H1 (cell line): ENCODE data around the gene TMED10. TPM values are rescaled to one million over a fixed set of nuclear protein-coding genes. Genes with fewer than 3 reads are reported as not detected.

Experiments used
- CTCF ChIA-PET: fragments of 300-600 bp; sonication (Branson Sonifier 250); formaldehyde crosslinking; loops from one replicate; lab custom pipeline; 2021; ENCODE audit not compliant: partially characterized antibody; lab: Charles Lee
- POLR2A ChIA-PET: fragments of 300-600 bp; sonication (Branson Sonifier 250); formaldehyde crosslinking; loops from one replicate; lab custom pipeline; 2021; ENCODE audit warnings: inconsistent platforms; ENCODE audit not compliant: partially characterized antibody; lab: Charles Lee
- DNase-seq, 2 experiments: peaks; one replicate each; pipeline versions ENCODE4 v3.0.0 to v3.0.0-alpha.2; 2010 to 2022; ENCODE audit warnings: low spot score in 2 of 2, low read depth in 1 of 2, mixed read lengths in 1 of 2
- FAIRE-seq: peaks from 2 replicates; lab custom pipeline; 2011; peaks lifted over from hg19 to GRCh38; lab: Jason Lieb, UNC
- H2AFZ ChIP-seq: 2 replicates; pipeline ENCODE4 v1.8.1; 2012; ENCODE audit warnings: low read length, inconsistent platforms
- H2AK5ac ChIP-seq: 2 replicates; pipeline ENCODE4 v1.6.1; 2013; ENCODE audit warnings: low read depth, low read length
- H2BK120ac ChIP-seq: replicated peaks from 2 replicates; pipeline ENCODE3; 2013; ENCODE audit warnings: low read depth, low read length, inconsistent platforms
- H2BK12ac ChIP-seq: 2 replicates; pipeline ENCODE4 v1.6.1; 2013; ENCODE audit warnings: low read depth, low read length
- H2BK15ac ChIP-seq: 2 replicates; pipeline ENCODE4 v1.6.1; 2013; ENCODE audit warnings: low read length
- H2BK20ac ChIP-seq: 2 replicates; pipeline ENCODE4 v1.6.1; 2013; ENCODE audit warnings: low read length
- H2BK5ac ChIP-seq: 2 replicates; pipeline ENCODE4 v1.6.1; 2013; ENCODE audit warnings: low read depth, low read length
- H3K14ac ChIP-seq: 2 replicates; pipeline ENCODE4 v1.6.1; 2013; ENCODE audit warnings: inconsistent platforms; ENCODE audit not compliant: insufficient read length
- H3K18ac ChIP-seq: 2 replicates; pipeline ENCODE4 v1.6.1; 2013; ENCODE audit warnings: low read length; ENCODE audit errors: extremely low read depth
- H3K23ac ChIP-seq: 2 replicates; pipeline ENCODE4 v1.6.1; 2013; ENCODE audit warnings: inconsistent platforms; ENCODE audit not compliant: insufficient read length
- H3K23me2 ChIP-seq: 2 replicates; pipeline ENCODE4 v1.6.1; 2013; ENCODE audit warnings: low read depth, low read length
- H3K27ac ChIP-seq: 2 replicates; pipeline ENCODE4 v1.6.1; 2011; ENCODE audit warnings: low read depth, low read length, inconsistent platforms
- H3K27me3 ChIP-seq, 4 experiments: replicated peaks in 1 of 4; 1 replicate in 1 of 4; 2 replicates in 3 of 4; pipeline versions ENCODE4 v1.6.1 to v1.8.1; 2011 to 2013; ENCODE audit warnings: low read length in 3 of 4, mild to moderate bottlenecking in 3 of 4, inconsistent platforms in 2 of 4, mixed read lengths in 2 of 4, moderate library complexity in 1 of 4; ENCODE audit not compliant: control insufficient read depth in 3 of 4, insufficient read depth in 3 of 4; ENCODE audit errors: extremely low read depth in 1 of 4
- H3K36me3 ChIP-seq, 4 experiments: 2 replicates each; pipeline versions ENCODE4 v1.6.1 to v1.8.1; 2011 to 2013; ENCODE audit warnings: mild to moderate bottlenecking in 4 of 4, low read length in 3 of 4, moderate library complexity in 2 of 4, control low read depth in 1 of 4, inconsistent platforms in 1 of 4; ENCODE audit not compliant: insufficient read depth in 4 of 4, control insufficient read depth in 2 of 4
- H3K4ac ChIP-seq: replicated peaks from 2 replicates; pipeline ENCODE3; 2013; ENCODE audit warnings: low read length, low read depth, mixed read lengths, inconsistent platforms; ENCODE audit not compliant: insufficient read length
- H3K4me1 ChIP-seq, 4 experiments: replicated peaks in 1 of 4; 1 replicate in 1 of 4; 2 replicates in 3 of 4; pipeline versions ENCODE4 v1.6.1 to v1.8.1; 2011 to 2013; ENCODE audit warnings: low read length in 3 of 4, inconsistent platforms in 2 of 4, mixed read lengths in 1 of 4; ENCODE audit not compliant: insufficient read depth in 4 of 4, control insufficient read depth in 3 of 4
- H3K4me2 ChIP-seq, 2 experiments: 2 replicates each; pipeline versions ENCODE4 v1.6.1 to v1.8.1; 2011 to 2013; ENCODE audit warnings: low read depth in 2 of 2, low read length in 2 of 2, control low read depth in 1 of 2, inconsistent platforms in 1 of 2, mild to moderate bottlenecking in 1 of 2; ENCODE audit not compliant: insufficient read depth in 1 of 2
- H3K4me3 ChIP-seq, 4 experiments: fragments of 200-600, 300-600 bp in 1 of 4; sonication (generic), shearing (Covaris generic), sonication (Bioruptor Twin) in 1 of 4; 2 replicates each; pipeline versions ENCODE4 v1.5.1 to v1.8.1; 2011 to 2016; ENCODE audit warnings: low read length in 4 of 4, low read depth in 3 of 4, control low read depth in 2 of 4, inconsistent platforms in 2 of 4, mild to moderate bottlenecking in 2 of 4, mixed read lengths in 1 of 4, moderate library complexity in 1 of 4; ENCODE audit not compliant: insufficient read depth in 2 of 4; ENCODE audit errors: extremely low read depth in 1 of 4
- H3K56ac ChIP-seq: replicated peaks from 2 replicates; pipeline ENCODE3; 2013; ENCODE audit warnings: low read depth, mild to moderate bottlenecking, mixed read lengths, low read length, inconsistent platforms; ENCODE audit not compliant: insufficient read length
- H3K79me1 ChIP-seq: 2 replicates; pipeline ENCODE4 v1.6.1; 2013; ENCODE audit warnings: low read depth, low read length, control low read depth
- H3K79me2 ChIP-seq, 2 experiments: 2 replicates each; pipeline versions ENCODE4 v1.6.1 to v1.8.1; 2012 to 2013; ENCODE audit warnings: low read length in 2 of 2, mild to moderate bottlenecking in 2 of 2, inconsistent platforms in 1 of 2; ENCODE audit not compliant: insufficient read depth in 2 of 2, control insufficient read depth in 1 of 2
- H3K9ac ChIP-seq, 4 experiments: replicated peaks in 1 of 4; 1 replicate in 1 of 4; 2 replicates in 3 of 4; pipeline versions ENCODE4 v1.6.1 to v1.8.1; 2011 to 2013; ENCODE audit warnings: low read depth in 3 of 4, low read length in 3 of 4, control low read depth in 2 of 4, mild to moderate bottlenecking in 2 of 4, moderate library complexity in 2 of 4, inconsistent platforms in 1 of 4; ENCODE audit errors: extremely low read depth in 1 of 4
- H3K9me3 ChIP-seq, 2 experiments: 2 replicates each; pipeline versions ENCODE4 v1.6.1 to v1.8.1; 2012 to 2013; ENCODE audit warnings: mild to moderate bottlenecking in 2 of 2, moderate library complexity in 2 of 2, control low read depth in 1 of 2, inconsistent platforms in 1 of 2, low read depth in 1 of 2, low read length in 1 of 2, mixed read lengths in 1 of 2; ENCODE audit not compliant: insufficient read depth in 2 of 2
- H4K20me1 ChIP-seq, 2 experiments: replicated peaks in 1 of 2; 2 replicates each; pipeline versions ENCODE3 to v1.8.1; 2011 to 2013; ENCODE audit warnings: inconsistent platforms in 2 of 2, low read length in 2 of 2, mild to moderate bottlenecking in 1 of 2; ENCODE audit not compliant: insufficient read depth in 2 of 2, control insufficient read depth in 1 of 2
- H4K5ac ChIP-seq: 2 replicates; pipeline ENCODE4 v1.6.1; 2013; ENCODE audit warnings: low read length, low read depth, mixed read lengths, inconsistent platforms; ENCODE audit not compliant: insufficient read length
- H4K8ac ChIP-seq: 2 replicates; pipeline ENCODE4 v1.8.0; 2013; ENCODE audit warnings: mild to moderate bottlenecking, moderate library complexity, low read length, inconsistent platforms; ENCODE audit not compliant: insufficient read depth; ENCODE audit errors: extremely low read depth
- H4K91ac ChIP-seq: replicated peaks from 2 replicates; pipeline ENCODE3; 2013; ENCODE audit warnings: low read length, mixed read lengths, inconsistent platforms; ENCODE audit not compliant: insufficient read length
- EZH2 ChIP-seq: fragments of 200-600 bp; sonication (generic); IDR thresholded peaks from 2 replicates; pipeline ENCODE4 v1.7.1; 2012; ENCODE audit warnings: low read depth, mild to moderate bottlenecking, moderate library complexity, low read length, inconsistent platforms; ENCODE audit not compliant: severe bottlenecking
- JUN ChIP-seq: IDR thresholded peaks from 2 replicates; pipeline ENCODE4 v1.6.1; 2011; ENCODE audit warnings: low read depth, mild to moderate bottlenecking, improper control_type of control experiment, low read length
- KDM5A ChIP-seq: fragments of 200-600 bp; IDR thresholded peaks from 2 replicates; pipeline ENCODE4 v1.7.1; 2012; ENCODE audit warnings: mild to moderate bottlenecking, low read length, inconsistent platforms, mixed read lengths
- MAFK ChIP-seq: IDR thresholded peaks from 2 replicates; pipeline ENCODE4 v1.6.1; 2012; ENCODE audit warnings: low read depth, mild to moderate bottlenecking, improper control_type of control experiment, low read length
- PHF8 ChIP-seq: fragments of 200-600 bp; sonication (generic); conservative IDR thresholded peaks from 2 replicates; pipeline ENCODE4 v1.7.1; 2012; ENCODE audit warnings: low read depth, mild to moderate bottlenecking, inconsistent platforms, low read length, moderate library complexity
- RBBP5 ChIP-seq: IDR thresholded peaks from 2 replicates; pipeline ENCODE4 v1.7.1; 2012; ENCODE audit warnings: low read depth, mild to moderate bottlenecking, inconsistent platforms, low read length, moderate library complexity, borderline replicate concordance
- SP1 ChIP-seq: IDR thresholded peaks from 2 replicates; pipeline ENCODE4 v1.6.1; 2011; ENCODE audit warnings: low read depth, low read length
- SP4 ChIP-seq: IDR thresholded peaks from 2 replicates; pipeline ENCODE4 v1.6.1; 2012; ENCODE audit warnings: low read length, inconsistent platforms
- SUZ12 ChIP-seq: fragments of 200-600 bp; sonication (generic); IDR thresholded peaks from 2 replicates; pipeline ENCODE4 v1.6.1; 2012; ENCODE audit warnings: mild to moderate bottlenecking, inconsistent platforms, low read length, moderate library complexity, mixed read lengths
- WGBS, 2 experiments: shearing (Covaris generic) in 1 of 2; methylation state at CpG; one replicate each; pipeline versions ENCODE4 v1.1.6 to v1.1.7; 2013 to 2015; ENCODE audit warnings: low lambda C conversion rate in 2 of 2, mixed read lengths in 2 of 2, inconsistent platforms in 1 of 2, low coverage in 1 of 2, missing lambda C conversion rate in 1 of 2; ENCODE audit not compliant: insufficient replicate concordance in 2 of 2, insufficient coverage in 1 of 2, insufficient read length in 1 of 2; ENCODE audit errors: extremely low coverage in 1 of 2, missing lambda C conversion rate in 1 of 2; 5-methylcytosine and 5-hydroxymethylcytosine counted together
- polyA plus RNA-seq, 7 experiments: library from polyadenylated mRNA; depleted of rRNA in 3 of 7; stranded (reverse) in 5 of 7; unstranded in 2 of 7; fragments of >200 nt in 5 of 7; fragments of 200-250 nt in 2 of 7; gene quantifications; 1 replicate in 5 of 7; 2 replicates in 1 of 7; 4 replicates in 1 of 7; pipeline versions ENCODE4 v1.2.1 to v1.2.3, GENCODE V29; 2011 to 2013; ENCODE audit warnings: missing spikeins in 2 of 7, mixed read lengths in 2 of 7
- total RNA-seq: library from RNA; stranded (reverse); fragmentation: NEBNext Ultra II Directional; extraction: Animal tissue kit (Norgen Biotek cat#: 25700); gene quantifications from 2 replicates; pipeline ENCODE4 v1.2.1, GENCODE V29; 2021
- TF ChIP-seq, protein P1 (sequence below): IDR thresholded peaks from 2 replicates; pipeline ENCODE4 v1.6.1; 2012; ENCODE audit warnings: inconsistent platforms
- TF ChIP-seq, protein P2 (sequence below): IDR thresholded peaks from 2 replicates; pipeline ENCODE4 v1.6.1; 2011; ENCODE audit warnings: low read length, improper control_type of control experiment

TMED10 gene
- total and polyA plus RNA-seq, 2 of the 8 experiments (the other 6 are each of a cell fraction or from before 2014, with no cell fraction given) = 218 to 250 TPM

DNA sequence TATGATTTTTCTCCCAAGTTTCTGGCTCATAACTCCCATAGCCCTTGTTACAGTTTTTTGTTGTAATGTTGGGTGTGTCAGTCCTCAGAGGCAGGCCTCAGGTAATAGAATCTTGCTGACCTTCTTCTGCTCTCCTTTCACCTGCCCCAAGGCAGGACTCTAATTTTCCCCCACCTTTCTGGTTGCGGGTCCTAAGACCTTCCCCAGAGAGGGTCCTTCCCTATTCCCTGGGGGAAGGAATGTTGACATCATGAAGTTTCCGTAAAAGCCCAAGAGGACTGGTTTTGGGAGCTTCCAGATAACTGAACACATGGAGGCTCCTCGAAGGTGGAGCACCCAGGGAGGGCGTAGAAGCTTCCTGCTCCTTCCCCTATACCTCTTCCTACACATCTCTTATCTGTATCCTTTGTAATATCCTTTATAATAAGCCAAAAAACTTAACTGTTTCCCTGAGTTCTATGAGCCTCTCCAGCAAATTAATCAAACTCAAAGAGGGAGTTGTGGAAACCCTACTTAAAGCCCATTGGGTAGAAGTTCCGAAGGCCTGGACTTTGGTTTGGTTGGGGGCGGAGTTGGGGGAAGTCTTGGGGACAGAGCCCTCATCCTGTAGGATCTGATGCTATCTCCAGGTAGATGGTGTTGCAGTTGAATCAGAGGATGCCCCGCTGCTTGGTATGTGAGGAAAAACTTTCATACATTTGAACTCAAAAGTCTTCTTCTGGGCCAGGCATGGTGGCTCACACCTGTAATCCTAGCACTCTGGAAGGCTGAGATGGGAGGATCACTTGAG lies 9.0 kb upstream of the TMED10 start:
- 89% methylated on average over 7 of the region's 7 CpGs; no CpG with 5 or more reads in 1 of the 2 experiments for WGBS, 2 experiments
- Histone ChIP-seq H3K18ac (no peak overlapping the region), H3K56ac (no peak overlapping the region), H2BK15ac (no peak overlapping the region), H3K27ac (no peak overlapping the region), H3K9me3 (no peaks in the 10 kb centered on the region), H3K23ac (no peak overlapping the region), H3K14ac (no peak overlapping the region), H3K36me3 (no peaks in the 10 kb centered on the region), H3K27me3 (no peaks in the 10 kb centered on the region), H3K4me2 (no peak overlapping the region), H3K4me3 (no peak overlapping the region), H4K8ac (no peak overlapping the region), H2AFZ (no peak overlapping the region), H2BK120ac (no peak overlapping the region), H2BK20ac (no peak overlapping the region), H3K23me2 (no peaks in the 10 kb centered on the region), H3K4ac (no peak overlapping the region), H3K4me1 (no peaks in the 10 kb centered on the region; a peak in 1 of 7 replicates), H2AK5ac (no peak overlapping the region), H4K5ac (no peak overlapping the region), H3K79me1 (no peaks in the 10 kb centered on the region), H3K9ac (no peak overlapping the region), H4K91ac (no peak overlapping the region), H4K20me1 (no peaks in the 10 kb centered on the region), H2BK12ac (no peak overlapping the region), H3K79me2 (no peaks in the 10 kb centered on the region), H2BK5ac (no peak overlapping the region)
- DNase-seq (no peak), FAIRE-seq (no peak)
- POLR2A ChIA-PET = no interaction called here
- CTCF ChIA-PET = interaction anchor here (0.9 kb wide), 1 partner anchor 21 kb away, joined by 3 read pairs; no protein-coding TSS in a partner anchor
- TF ChIP-seq MAFK (no peak), EZH2 (no peak), SUZ12 (no peak), SP4 (no peak), KDM5A (no peak), SP1 (no peak), JUN (no peak), RBBP5 (no peak), PHF8 (no peak)
- TF ChIP-seq, protein P1, sequence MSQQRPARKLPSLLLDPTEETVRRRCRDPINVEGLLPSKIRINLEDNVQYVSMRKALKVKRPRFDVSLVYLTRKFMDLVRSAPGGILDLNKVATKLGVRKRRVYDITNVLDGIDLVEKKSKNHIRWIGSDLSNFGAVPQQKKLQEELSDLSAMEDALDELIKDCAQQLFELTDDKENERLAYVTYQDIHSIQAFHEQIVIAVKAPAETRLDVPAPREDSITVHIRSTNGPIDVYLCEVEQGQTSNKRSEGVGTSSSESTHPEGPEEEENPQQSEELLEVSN = no peak
- TF ChIP-seq, protein P2, sequence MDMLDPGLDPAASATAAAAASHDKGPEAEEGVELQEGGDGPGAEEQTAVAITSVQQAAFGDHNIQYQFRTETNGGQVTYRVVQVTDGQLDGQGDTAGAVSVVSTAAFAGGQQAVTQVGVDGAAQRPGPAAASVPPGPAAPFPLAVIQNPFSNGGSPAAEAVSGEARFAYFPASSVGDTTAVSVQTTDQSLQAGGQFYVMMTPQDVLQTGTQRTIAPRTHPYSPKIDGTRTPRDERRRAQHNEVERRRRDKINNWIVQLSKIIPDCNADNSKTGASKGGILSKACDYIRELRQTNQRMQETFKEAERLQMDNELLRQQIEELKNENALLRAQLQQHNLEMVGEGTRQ = no peak
